Mammary epithelial cell (primary cell): ENCODE data around the gene KRTAP12-3.

Source experiments
- CTCF ChIP-seq, 2 donors: IDR thresholded peaks in 1 of 2; conservative IDR thresholded peaks in 1 of 2; 2 replicates each; pipeline ENCODE4 v1.5.1; 2011 to 2012; ENCODE audit warnings: inconsistent platforms in 2 of 2, low read length in 2 of 2, mild to moderate bottlenecking in 2 of 2, control low read depth in 1 of 2, low read depth in 1 of 2; ENCODE audit not compliant: insufficient read depth in 1 of 2; ENCODE audit errors: extremely low read depth in 1 of 2
- EZH2 ChIP-seq: IDR thresholded peaks from 2 replicates; pipeline ENCODE4 v1.6.1; 2012; ENCODE audit warnings: low read length, inconsistent platforms, borderline replicate concordance

DNA sequence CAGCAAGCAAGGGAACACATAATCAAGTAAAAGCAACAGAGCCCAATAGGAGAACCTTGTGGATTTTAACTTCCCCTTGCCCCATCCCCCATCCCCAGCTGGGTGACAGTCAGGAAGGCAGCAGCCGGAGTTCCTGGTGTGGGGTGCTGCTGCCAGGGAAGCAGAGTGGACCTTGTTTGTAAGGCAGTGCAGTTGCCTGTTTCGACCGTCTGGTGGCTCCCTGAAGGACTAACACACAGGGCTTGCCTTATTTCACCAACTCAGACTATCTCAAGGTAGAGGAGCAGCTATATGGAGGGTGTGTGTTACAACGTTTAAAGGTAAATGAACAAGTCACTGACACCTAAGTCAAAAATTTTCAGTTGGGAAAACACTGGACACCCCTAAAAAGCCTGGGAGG is 39.2 kb upstream of the KRTAP12-3 start:
- no peak for TF ChIP-seq CTCF (conservative IDR thresholded peaks at IDR 0.05 in 1 of 2, IDR thresholded peaks at IDR 0.05 in 1 of 2; ENCODE audit: extremely low read depth in 1 of 2, insufficient read depth in 1 of 2, low read depth in 1 of 2, low read length in 2 of 2)
- no peak for TF ChIP-seq EZH2
